ENCODE results near the gene CTNNA3. TPM values are rescaled to one million over a fixed set of nuclear protein-coding genes. Genes with fewer than 3 reads are reported as not detected.

CTNNA3 gene
- total RNA-seq, 1 experiment from 2014 or later = 0.85 TPM

- Histone ChIP-seq H3K4me3 (ENCODE audit: low read depth in 2 of 2, low read length in 2 of 2) (no peak overlapping the region), H3K9me3 (ENCODE audit: control insufficient read depth, insufficient read depth, low read depth, low read length) (0 out of 2 replicates have a peak, but pooled peaks cover 2% of the 10 kb centered on the region), H3K4me1 (ENCODE audit: control insufficient read depth, insufficient read depth, low read length) (no peaks in the 10 kb centered on the region), H3K36me3 (ENCODE audit: control insufficient read depth, insufficient read depth, low read length) (no peaks in the 10 kb centered on the region), H3K27me3 (ENCODE audit: control insufficient read depth, insufficient read depth, low read length) (no peaks in the 10 kb centered on the region), H3K27ac (ENCODE audit: low read length) (no peak overlapping the region)
- intact Hi-C loops (cut with micrococcal nuclease; ENCODE audit: unreplicated experiment) = no loop called here
- ChIA-PET CTCF (no interaction called here), POLR2A (no interaction called here)
- BruUV-seq (replicated peaks) = no TSS peak
- no peak for DNase-seq (ENCODE audit: low read depth, low spot score)
- no peak for TF ChIP-seq REST (IDR thresholded peaks at IDR 0.05; ENCODE audit: insufficient read depth in 1 of 2, low read depth in 2 of 2, low read length in 1 of 2)
- TF ChIP-seq POLR2AphosphoS5 (IDR thresholded peaks at IDR 0.05; ENCODE audit: low read depth, low read length) = no peak
- no peak for TF ChIP-seq SIN3A (IDR thresholded peaks at IDR 0.05; ENCODE audit: borderline replicate concordance, insufficient read depth, low read depth, low read length)
- TF ChIP-seq TCF7L2 (IDR thresholded peaks at IDR 0.05; ENCODE audit: low read depth, low read length) = no peak
- TF ChIP-seq, protein P1, sequence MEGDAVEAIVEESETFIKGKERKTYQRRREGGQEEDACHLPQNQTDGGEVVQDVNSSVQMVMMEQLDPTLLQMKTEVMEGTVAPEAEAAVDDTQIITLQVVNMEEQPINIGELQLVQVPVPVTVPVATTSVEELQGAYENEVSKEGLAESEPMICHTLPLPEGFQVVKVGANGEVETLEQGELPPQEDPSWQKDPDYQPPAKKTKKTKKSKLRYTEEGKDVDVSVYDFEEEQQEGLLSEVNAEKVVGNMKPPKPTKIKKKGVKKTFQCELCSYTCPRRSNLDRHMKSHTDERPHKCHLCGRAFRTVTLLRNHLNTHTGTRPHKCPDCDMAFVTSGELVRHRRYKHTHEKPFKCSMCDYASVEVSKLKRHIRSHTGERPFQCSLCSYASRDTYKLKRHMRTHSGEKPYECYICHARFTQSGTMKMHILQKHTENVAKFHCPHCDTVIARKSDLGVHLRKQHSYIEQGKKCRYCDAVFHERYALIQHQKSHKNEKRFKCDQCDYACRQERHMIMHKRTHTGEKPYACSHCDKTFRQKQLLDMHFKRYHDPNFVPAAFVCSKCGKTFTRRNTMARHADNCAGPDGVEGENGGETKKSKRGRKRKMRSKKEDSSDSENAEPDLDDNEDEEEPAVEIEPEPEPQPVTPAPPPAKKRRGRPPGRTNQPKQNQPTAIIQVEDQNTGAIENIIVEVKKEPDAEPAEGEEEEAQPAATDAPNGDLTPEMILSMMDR (IDR thresholded peaks at IDR 0.05) = no peak
- ATAC-seq = no peak
- in situ Hi-C loops (cut with HindIII; ENCODE audit: low pct_unique_long_range_greater_than_20kb, low sequenced_read_pairs) = no loop called here
Observed at GRCh38 chr10:66656499-66656898, 1039.5 kb downstream of the CTNNA3 start.

GRCh38 chr10:66654861-66655260, 1041.1 kb downstream of the CTNNA3 start:
- POLR2A ChIA-PET = no interaction called here
- no peak for ATAC-seq
- no TSS peak for BruUV-seq (replicated peaks)
- Histone ChIP-seq H3K4me1 (ENCODE audit: control insufficient read depth, insufficient read depth, low read length) (no peaks in the 10 kb centered on the region), H3K36me3 (ENCODE audit: control insufficient read depth, insufficient read depth, low read length) (no peaks in the 10 kb centered on the region), H3K27ac (ENCODE audit: low read length) (no peak overlapping the region), H3K9me3 (ENCODE audit: control insufficient read depth, insufficient read depth, low read depth, low read length) (0 out of 2 replicates have a peak, but pooled peaks cover 2% of the 10 kb centered on the region), H3K27me3 (ENCODE audit: control insufficient read depth, insufficient read depth, low read length) (no peaks in the 10 kb centered on the region), H3K4me3 (ENCODE audit: low read depth in 2 of 2, low read length in 2 of 2) (no peak overlapping the region)
- TF ChIP-seq REST (IDR thresholded peaks at IDR 0.05; ENCODE audit: insufficient read depth in 1 of 2, low read depth in 2 of 2, low read length in 1 of 2) = no peak
- TF ChIP-seq TCF7L2 (IDR thresholded peaks at IDR 0.05; ENCODE audit: low read depth, low read length) = no peak
- TF ChIP-seq, protein P1 (IDR thresholded peaks at IDR 0.05) = no peak
- TF ChIP-seq POLR2AphosphoS5 (IDR thresholded peaks at IDR 0.05; ENCODE audit: low read depth, low read length) = no peak
- no peak for TF ChIP-seq SIN3A (IDR thresholded peaks at IDR 0.05; ENCODE audit: borderline replicate concordance, insufficient read depth, low read depth, low read length)
- CTCF ChIA-PET = no interaction called here
- no peak for DNase-seq (ENCODE audit: low read depth, low spot score)
- intact Hi-C loops (cut with micrococcal nuclease; ENCODE audit: unreplicated experiment) (no loop called here), in situ Hi-C loops (cut with HindIII; ENCODE audit: low pct_unique_long_range_greater_than_20kb, low sequenced_read_pairs) (no loop called here)
